HFFc6 (cell line): ENCODE data around the gene MARK4. TPM values are rescaled to one million over a fixed set of nuclear protein-coding genes. Genes with fewer than 3 reads are reported as not detected.

ENCODE experiments used
- DNase-seq: peaks from one replicate; pipeline ENCODE4 v3.0.0-alpha.2; 2018
- H3K27ac Mint-ChIP-seq: 2 replicates; pipeline ENCODE4 v1.8.0; 2020; ENCODE audit warnings: mild to moderate bottlenecking, mixed read lengths
- H3K27me3 Mint-ChIP-seq: 2 replicates; pipeline ENCODE4 v1.8.0; 2021; ENCODE audit warnings: mild to moderate bottlenecking, moderate library complexity, mixed read lengths; ENCODE audit not compliant: insufficient read depth
- H3K36me3 Mint-ChIP-seq: 2 replicates; pipeline ENCODE4 v1.8.0; 2021; ENCODE audit warnings: low read depth, mixed read lengths
- H3K4me1 Mint-ChIP-seq: 2 replicates; pipeline ENCODE4 v1.8.0; 2020; ENCODE audit warnings: low read depth, mixed read lengths
- H3K4me3 Mint-ChIP-seq: 2 replicates; pipeline ENCODE4 v1.8.0; 2020; ENCODE audit warnings: mild to moderate bottlenecking, moderate library complexity, mixed read lengths
- H3K9me3 Mint-ChIP-seq: 2 replicates; pipeline ENCODE4 v1.8.0; 2020; ENCODE audit warnings: mild to moderate bottlenecking, mixed read lengths
- total RNA-seq, 6 experiments: library from RNA; stranded (reverse); fragmentation: NEBNext Ultra II Directional; extraction: Animal tissue kit (Norgen Biotek cat#: 25700); gene quantifications; 2 replicates in 1 of 6; 3 replicates in 5 of 6; pipeline ENCODE4 v1.2.3, GENCODE V29; 2021
- TF ChIP-seq, protein P1 (sequence below): fragments of 200-600 bp; sonication (generic); IDR thresholded peaks from 2 replicates; pipeline ENCODE4 v1.5.0; 2021; ENCODE audit warnings: antibody characterized with exemption, mild to moderate bottlenecking

MARK4 gene
- total RNA-seq, 6 experiments from 2014 or later = 38.9 to 46.0 (median 44.2) TPM

DNA sequence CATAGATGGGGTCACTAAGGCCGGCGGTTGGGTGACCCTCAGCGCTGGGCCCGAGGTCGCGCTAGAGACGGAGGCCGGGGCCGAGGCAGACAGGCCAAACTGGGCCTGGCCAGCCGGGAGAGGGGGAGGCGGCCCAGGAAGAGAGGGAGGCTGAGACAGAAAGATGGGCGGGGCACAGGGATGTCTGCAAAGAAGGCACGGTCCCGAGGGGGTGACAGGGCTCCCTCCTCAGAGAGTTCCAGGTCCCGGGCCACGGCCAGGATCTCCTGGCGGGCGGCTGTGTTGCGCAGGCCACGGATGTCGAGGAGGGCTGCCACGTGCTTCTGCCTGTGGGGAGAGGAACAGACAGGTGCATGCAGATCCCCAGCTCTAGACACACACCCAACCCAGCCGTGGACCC lies 38.0 kb upstream of the MARK4 start:
- H3K27ac Mint-ChIP-seq = no peak overlapping the region
- TF ChIP-seq, protein P1, sequence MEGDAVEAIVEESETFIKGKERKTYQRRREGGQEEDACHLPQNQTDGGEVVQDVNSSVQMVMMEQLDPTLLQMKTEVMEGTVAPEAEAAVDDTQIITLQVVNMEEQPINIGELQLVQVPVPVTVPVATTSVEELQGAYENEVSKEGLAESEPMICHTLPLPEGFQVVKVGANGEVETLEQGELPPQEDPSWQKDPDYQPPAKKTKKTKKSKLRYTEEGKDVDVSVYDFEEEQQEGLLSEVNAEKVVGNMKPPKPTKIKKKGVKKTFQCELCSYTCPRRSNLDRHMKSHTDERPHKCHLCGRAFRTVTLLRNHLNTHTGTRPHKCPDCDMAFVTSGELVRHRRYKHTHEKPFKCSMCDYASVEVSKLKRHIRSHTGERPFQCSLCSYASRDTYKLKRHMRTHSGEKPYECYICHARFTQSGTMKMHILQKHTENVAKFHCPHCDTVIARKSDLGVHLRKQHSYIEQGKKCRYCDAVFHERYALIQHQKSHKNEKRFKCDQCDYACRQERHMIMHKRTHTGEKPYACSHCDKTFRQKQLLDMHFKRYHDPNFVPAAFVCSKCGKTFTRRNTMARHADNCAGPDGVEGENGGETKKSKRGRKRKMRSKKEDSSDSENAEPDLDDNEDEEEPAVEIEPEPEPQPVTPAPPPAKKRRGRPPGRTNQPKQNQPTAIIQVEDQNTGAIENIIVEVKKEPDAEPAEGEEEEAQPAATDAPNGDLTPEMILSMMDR = no peak
- no peaks in the 10 kb centered on the region for H3K9me3 Mint-ChIP-seq
- peaks cover 29% of the 10 kb centered on the region for H3K27me3 Mint-ChIP-seq
- no peak overlapping the region for H3K4me3 Mint-ChIP-seq
- H3K4me1 Mint-ChIP-seq = no peaks in the 10 kb centered on the region
- DNase-seq = no peak
- no peaks in the 10 kb centered on the region for H3K36me3 Mint-ChIP-seq

DNA sequence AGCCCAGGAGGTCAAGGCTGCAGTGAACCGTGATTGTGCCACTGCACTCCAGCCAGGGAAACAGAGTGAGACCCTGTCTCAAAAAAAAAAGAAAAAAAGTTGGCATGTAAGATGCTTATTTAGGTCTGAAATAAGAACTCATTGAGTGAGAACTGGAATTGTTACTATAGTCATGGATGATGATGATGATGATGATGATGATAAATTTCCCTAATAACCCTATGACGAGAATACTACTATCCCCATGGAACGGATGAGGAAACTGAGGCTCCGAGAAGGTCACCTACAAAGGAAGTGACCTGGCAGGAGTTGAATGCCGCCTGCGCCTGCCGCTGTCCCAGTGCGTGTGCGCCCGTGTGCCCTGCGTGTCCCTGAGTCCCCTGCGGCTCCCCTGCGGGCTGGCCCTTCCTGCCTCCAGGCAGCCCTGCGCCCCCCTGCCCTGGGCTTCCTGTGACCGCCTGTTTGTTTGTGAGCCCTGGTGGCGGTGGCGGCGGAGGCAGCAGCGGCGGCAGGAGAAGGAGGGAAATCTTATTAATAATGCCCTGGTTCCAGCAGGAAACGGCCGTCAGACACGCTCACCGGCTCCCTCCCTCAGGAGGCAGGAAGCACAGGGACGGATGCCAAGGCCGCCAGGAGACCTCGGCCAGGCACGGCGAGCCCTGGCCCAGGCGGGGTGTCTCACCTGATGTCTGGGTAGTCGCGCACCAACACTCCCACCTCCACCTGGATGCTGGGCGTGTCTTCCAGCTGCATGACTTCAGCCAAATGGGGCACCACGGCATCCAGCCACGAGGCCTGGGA lies 35.5 kb upstream of the MARK4 start:
- Mint-ChIP-seq H3K9me3 (no peaks in the 10 kb centered on the region), H3K36me3 (no peaks in the 10 kb centered on the region), H3K4me3 (no peak overlapping the region), H3K27me3 (peaks cover 42% of the 10 kb centered on the region), H3K4me1 (no peaks in the 10 kb centered on the region), H3K27ac (no peak overlapping the region)
- TF ChIP-seq, protein P1 = no peak
- no peak for DNase-seq

DNA sequence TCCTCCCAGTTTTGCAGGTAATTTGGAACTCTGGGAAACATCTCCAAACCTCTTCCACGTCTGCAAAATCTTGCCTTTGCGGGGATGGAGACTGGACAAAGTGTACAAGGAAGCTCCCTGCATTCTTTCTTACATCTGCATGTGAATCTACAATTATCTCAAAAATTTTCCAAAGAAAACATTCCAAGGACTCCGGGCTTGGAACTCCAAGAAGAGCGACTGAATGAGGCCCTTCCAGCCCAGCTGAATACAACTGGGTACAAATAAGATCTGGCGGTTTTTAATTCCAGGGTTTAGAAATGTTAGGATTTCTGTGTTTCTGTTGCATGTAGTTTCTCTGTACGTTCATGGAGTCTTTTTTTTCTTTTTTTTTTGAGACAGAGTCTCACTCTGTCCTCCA lies 34.4 kb upstream of the MARK4 start:
- Mint-ChIP-seq H3K9me3 (no peaks in the 10 kb centered on the region), H3K27ac (no peak overlapping the region), H3K36me3 (no peaks in the 10 kb centered on the region), H3K4me1 (no peaks in the 10 kb centered on the region), H3K27me3 (peaks cover 45% of the 10 kb centered on the region), H3K4me3 (no peak overlapping the region)
- TF ChIP-seq, protein P1 = no peak
- DNase-seq = no peak

DNA sequence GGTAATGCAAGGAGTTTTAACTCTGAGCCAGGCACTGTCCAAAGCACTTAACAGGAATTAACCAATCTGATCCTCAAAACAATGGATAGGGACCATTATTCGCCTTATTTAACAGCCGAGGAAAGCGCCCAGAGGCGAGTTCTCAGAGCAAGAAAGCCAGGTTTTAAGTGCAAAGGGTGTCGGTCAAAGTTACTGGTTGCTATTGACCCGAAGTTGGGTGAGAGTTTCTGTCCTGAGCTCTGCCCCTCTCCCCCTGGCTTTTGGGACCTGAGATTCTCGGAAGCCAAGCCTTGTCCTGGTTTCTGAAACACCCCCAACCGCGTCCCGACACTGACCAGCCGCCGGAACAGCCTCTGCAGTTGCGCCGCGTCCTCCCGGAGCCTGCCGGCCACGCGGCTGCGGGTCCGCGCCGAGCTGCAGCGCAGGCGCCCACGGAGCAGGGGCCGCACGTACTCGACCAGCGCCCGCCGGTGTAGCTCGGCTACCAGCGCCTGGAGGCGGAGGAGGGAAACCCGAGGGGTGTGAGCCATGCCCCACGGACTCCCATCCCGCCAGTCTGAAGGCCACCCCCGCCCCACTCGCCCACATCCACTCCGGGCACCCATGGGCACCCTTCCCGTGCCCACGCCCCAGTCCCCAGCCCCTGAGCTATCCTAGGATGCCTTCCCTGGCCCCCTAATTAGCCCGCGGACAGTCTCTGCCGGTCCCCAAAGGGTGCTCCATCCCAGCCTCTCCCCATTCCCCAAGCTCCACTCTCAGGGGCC lies 33.7 kb upstream of the MARK4 start:
- peaks cover 51% of the 10 kb centered on the region for H3K27me3 Mint-ChIP-seq
- no peaks in the 10 kb centered on the region for H3K4me1 Mint-ChIP-seq
- no peak overlapping the region for H3K4me3 Mint-ChIP-seq
- no peaks in the 10 kb centered on the region for H3K9me3 Mint-ChIP-seq
- no peak for DNase-seq
- TF ChIP-seq, protein P1 = no peak
- H3K36me3 Mint-ChIP-seq = no peaks in the 10 kb centered on the region
- H3K27ac Mint-ChIP-seq = no peak overlapping the region

DNA sequence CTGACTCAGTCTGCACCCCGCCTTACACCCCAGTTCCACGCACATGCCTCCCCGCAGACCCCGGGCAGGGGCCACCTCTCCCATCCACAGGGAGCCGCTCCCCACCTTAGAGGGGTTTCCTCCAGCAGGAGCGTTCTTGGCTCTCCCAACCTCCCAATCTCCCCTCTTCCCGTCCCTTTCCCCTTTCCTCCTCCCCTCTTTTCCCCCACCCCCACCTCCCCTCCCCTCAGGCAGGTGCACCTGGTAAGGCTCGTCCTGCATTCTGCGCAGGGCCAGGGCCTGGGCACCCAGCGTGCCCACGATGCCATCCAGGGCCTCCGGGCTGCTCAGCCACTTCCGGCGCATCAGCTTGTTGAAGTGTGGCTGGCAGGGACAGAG lies 33.1 kb upstream of the MARK4 start:
- H3K27ac Mint-ChIP-seq = no peak overlapping the region
- no peaks in the 10 kb centered on the region for H3K9me3 Mint-ChIP-seq
- H3K36me3 Mint-ChIP-seq = no peaks in the 10 kb centered on the region
- H3K4me1 Mint-ChIP-seq = no peaks in the 10 kb centered on the region
- no peak for DNase-seq
- TF ChIP-seq, protein P1 = no peak
- H3K27me3 Mint-ChIP-seq = peaks cover 53% of the 10 kb centered on the region
- no peak overlapping the region for H3K4me3 Mint-ChIP-seq
